Adrenal gland (tissue), 12 donors: ENCODE data around the gene ADAM33. TPM values are rescaled to one million over a fixed set of nuclear protein-coding genes. Genes with fewer than 3 reads are reported as not detected.

Experiments
- DNase-seq, 7 donors: peaks; one replicate each; pipeline ENCODE4 v3.0.0-alpha.2; 2019 to 2020
- H3K27ac ChIP-seq, 5 donors: fragments of 200-600 bp; sonication (generic) in 4 of 5; 1 replicate in 3 of 5; 2 replicates in 2 of 5; pipeline versions ENCODE4 v1.5.1 to v1.8.0; 2016 to 2020; ENCODE audit warnings: mild to moderate bottlenecking in 1 of 5
- H3K27me3 ChIP-seq: fragments of 200-600 bp; 2 replicates; pipeline ENCODE4 v1.8.0; 2021
- H3K36me3 ChIP-seq, 2 donors: fragments of 200-600 bp; replicated peaks in 1 of 2; 1 replicate in 1 of 2; 2 replicates in 1 of 2; pipeline versions ENCODE4 v1.5.1 to v1.8.0; 2018 to 2022
- H3K4me1 ChIP-seq, 2 donors: fragments of 200-600 bp; replicated peaks in 1 of 2; 1 replicate in 1 of 2; 2 replicates in 1 of 2; pipeline versions ENCODE4 v1.5.1 to v1.8.0; 2018 to 2021
- H3K4me3 ChIP-seq, 4 donors: fragments of 200-600 bp; sonication (generic) in 3 of 4; one replicate each; pipeline ENCODE4 v1.5.1; 2016 to 2018
- H3K9me3 ChIP-seq, 3 donors: fragments of 200-600 bp; sonication (generic) in 1 of 3; replicated peaks in 1 of 3; 1 replicate in 2 of 3; 2 replicates in 1 of 3; pipeline versions ENCODE4 v1.5.1 to v1.8.0; 2016 to 2021
- POLR2A ChIP-seq, 2 donors: fragments of 450-650 bp; IDR thresholded peaks; one replicate each; pipeline ENCODE4 v1.6.1; 2017; ENCODE audit warnings: antibody characterized with exemption in 2 of 2, mild to moderate bottlenecking in 2 of 2, moderate library complexity in 1 of 2
- WGBS, 4 donors: extraction: QIAGEN DNeasy Blood & Tissue Kit in 2 of 4; methylation state at CpG; one replicate each; pipeline versions ENCODE4 v1.1.5 to v1.1.7; 2013 to 2017; 5-methylcytosine and 5-hydroxymethylcytosine counted together
- intact Hi-C, 2 donors: fragments of 100-400 bp; cut with DNase I; formaldehyde crosslinking; loops; one replicate each; pipeline versions ENCODE4 v1.14.1 to v1.15.0; 2022 to 2023
- polyA plus RNA-seq, 3 donors: library from polyadenylated mRNA; stranded (reverse); fragments of 200-250 nt in 2 of 3; fragments of 350-450 nt in 1 of 3; fragmentation: Illumina TruSeq in 1 of 3; extraction: RNeasy Lipid Tissue Mini Kit (QIAGEN cat#74804) in 1 of 3; gene quantifications; one replicate each; pipeline ENCODE4 v1.2.3, GENCODE V29; 2013 to 2014
- total RNA-seq, 9 donors: library from RNA; depleted of rRNA in 4 of 9; stranded (reverse); fragments of >200 nt in 4 of 9; fragments of 120-200 nt in 1 of 9; fragmentation: NEBNext Ultra II Directional in 1 of 9; extraction: Animal tissue kit (Norgen Biotek cat#: 25700) in 1 of 9; gene quantifications; one replicate each; pipeline versions ENCODE4 v1.1.0 to v1.2.4, GENCODE V29; 2013 to 2023
- TF ChIP-seq, protein P1 (sequence below), 6 experiments: fragments of 450-650 bp in 4 of 6; fragments of 200-600 bp in 2 of 6; sonication (generic) in 1 of 6; IDR thresholded peaks; 1 replicate in 5 of 6; 2 replicates in 1 of 6; pipeline versions ENCODE4 v1.5.1 to v1.8.0; 2016 to 2021; ENCODE audit warnings: antibody characterized with exemption in 6 of 6, mild to moderate bottlenecking in 2 of 6, moderate library complexity in 1 of 6
- donor health status: healthy with polysubstance abuse.
- donor health status: Bipolar disorder and iron deficiency.
- donor health status: DM: yes; HTN: yes; CAD: no.
- donor health status: DM: no; HTN: no; CAD: no.
- donor health status: DM: no; HTN: no; CAD: no.
- donor health status: DM: yes; HTN: yes; CAD: no.

Gene ADAM33
- total and polyA plus RNA-seq, 12 donors, result 0.42 to 65.0 (median 2.0) TPM

- 86 to 96% (median 90%) methylated on average over 2 of the region's 2 CpGs for WGBS, 4 donors
- H3K9me3 ChIP-seq, result no peaks in the 10 kb centered on the region
- no peak overlapping the region for H3K27ac ChIP-seq
- intact Hi-C loops, result no loop called here
- no peak overlapping the region for H3K4me3 ChIP-seq
- no peak for TF ChIP-seq POLR2A (IDR thresholded peaks at IDR 0.05)
- H3K27me3 ChIP-seq, result no peaks in the 10 kb centered on the region
- peaks cover 0 to 22% of the 10 kb centered on the region in 2 donors for H3K36me3 ChIP-seq
- no peak for DNase-seq
- H3K4me1 ChIP-seq, result no peaks in the 10 kb centered on the region
Measured at GRCh38 chr20:3627476-3627875, 54.3 kb downstream of the ADAM33 start.

- TF ChIP-seq POLR2A (IDR thresholded peaks at IDR 0.05), result no peak
- TF ChIP-seq, protein P1, sequence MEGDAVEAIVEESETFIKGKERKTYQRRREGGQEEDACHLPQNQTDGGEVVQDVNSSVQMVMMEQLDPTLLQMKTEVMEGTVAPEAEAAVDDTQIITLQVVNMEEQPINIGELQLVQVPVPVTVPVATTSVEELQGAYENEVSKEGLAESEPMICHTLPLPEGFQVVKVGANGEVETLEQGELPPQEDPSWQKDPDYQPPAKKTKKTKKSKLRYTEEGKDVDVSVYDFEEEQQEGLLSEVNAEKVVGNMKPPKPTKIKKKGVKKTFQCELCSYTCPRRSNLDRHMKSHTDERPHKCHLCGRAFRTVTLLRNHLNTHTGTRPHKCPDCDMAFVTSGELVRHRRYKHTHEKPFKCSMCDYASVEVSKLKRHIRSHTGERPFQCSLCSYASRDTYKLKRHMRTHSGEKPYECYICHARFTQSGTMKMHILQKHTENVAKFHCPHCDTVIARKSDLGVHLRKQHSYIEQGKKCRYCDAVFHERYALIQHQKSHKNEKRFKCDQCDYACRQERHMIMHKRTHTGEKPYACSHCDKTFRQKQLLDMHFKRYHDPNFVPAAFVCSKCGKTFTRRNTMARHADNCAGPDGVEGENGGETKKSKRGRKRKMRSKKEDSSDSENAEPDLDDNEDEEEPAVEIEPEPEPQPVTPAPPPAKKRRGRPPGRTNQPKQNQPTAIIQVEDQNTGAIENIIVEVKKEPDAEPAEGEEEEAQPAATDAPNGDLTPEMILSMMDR (IDR thresholded peaks at IDR 0.05), result no peak
- H3K27ac ChIP-seq, result no peak overlapping the region
- DNase-seq, result no peak
- peaks cover 0 to 24% of the 10 kb centered on the region in 2 donors for H3K36me3 ChIP-seq
- H3K27me3 ChIP-seq, result no peaks in the 10 kb centered on the region
- H3K4me1 ChIP-seq, result no peaks in the 10 kb centered on the region
- H3K9me3 ChIP-seq, result no peaks in the 10 kb centered on the region
- no peak overlapping the region for H3K4me3 ChIP-seq
- WGBS, 4 donors, result 92 to 97% (median 92%) methylated on average over 4 of the region's 4 CpGs
- intact Hi-C loops, result no loop called here
Measured at GRCh38 chr20:3622406-3622805, 59.4 kb downstream of the ADAM33 start.

DNA sequence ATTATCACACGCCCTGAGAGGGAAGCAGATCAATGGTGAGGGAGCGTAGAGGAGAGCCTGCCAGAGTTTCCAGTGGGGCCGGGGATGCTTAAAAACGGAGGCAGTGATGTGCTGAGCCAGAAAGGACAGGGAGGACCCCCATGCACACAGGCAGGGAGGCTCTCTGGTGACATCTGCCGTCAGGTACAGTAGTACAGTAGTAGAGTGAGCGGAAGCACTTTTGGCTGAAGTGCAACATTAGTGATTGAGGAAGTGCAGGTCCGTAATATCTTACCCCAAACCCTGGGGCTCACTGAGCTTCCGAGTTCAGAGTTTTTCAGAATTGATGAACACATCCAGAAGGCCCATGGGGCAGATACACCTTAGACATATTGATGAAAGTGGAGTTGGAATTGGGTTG is 60.7 kb downstream of the ADAM33 start:
- Histone ChIP-seq H3K4me3 (no peak overlapping the region), H3K4me1 (no peaks in the 10 kb centered on the region), H3K27me3 (no peaks in the 10 kb centered on the region), H3K9me3 (no peaks in the 10 kb centered on the region), H3K27ac (no peak overlapping the region), H3K36me3 (peaks cover 0 to 18% of the 10 kb centered on the region in 2 donors)
- intact Hi-C loops, result no loop called here
- DNase-seq, result no peak
- TF ChIP-seq, protein P1 (IDR thresholded peaks at IDR 0.05), result no peak
- TF ChIP-seq POLR2A (IDR thresholded peaks at IDR 0.05), result no peak
- 89 to 96% (median 95%) methylated on average over 8 of the region's 8 CpGs for WGBS, 4 donors

Other genes with a start within 250 kb of the ADAM33 start
- gene ATRN, start 211.0 kb downstream of the ADAM33 start, total RNA-seq, result 10 to 100 TPM; 42.5 to 74.8 (median 51.7) TPM
- gene ATRN, start 211.0 kb downstream of the ADAM33 start, polyA plus RNA-seq, result 10 to 100 TPM in 1 of 3 donors, 1 to 10 TPM in 2; 6.2 to 81.1 (median 6.4) TPM
- not detected for gene GFRA4, start 18.6 kb downstream of the ADAM33 start, total RNA-seq
- not detected for gene GFRA4, start 18.6 kb downstream of the ADAM33 start, polyA plus RNA-seq
- gene SIGLEC1, start 30.6 kb upstream of the ADAM33 start, total RNA-seq, result 10 to 100 TPM in 8 of 9 donors, under 1 TPM in 1; 0.33 to 47.2 (median 31.6) TPM
- gene SIGLEC1, start 30.6 kb upstream of the ADAM33 start, polyA plus RNA-seq, result 10 to 100 TPM in 2 of 3 donors, 1 to 10 TPM in 1; 4.8 to 46.4 (median 25.7) TPM
- 1 to 10 TPM; 2.8 to 9.3 (median 5.4) TPM for gene HSPA12B, start 50.7 kb upstream of the ADAM33 start, total RNA-seq
- gene HSPA12B, start 50.7 kb upstream of the ADAM33 start, polyA plus RNA-seq, result 10 to 100 TPM in 1 of 3 donors, 1 to 10 TPM in 2; 1.5 to 10.9 (median 9.1) TPM
- gene ADISSP, start 85.7 kb upstream of the ADAM33 start, total RNA-seq, result 10 to 100 TPM; 17.6 to 31.5 (median 24.6) TPM
- 10 to 100 TPM in 2 of 3 donors, 1 to 10 TPM in 1; 4.4 to 42.1 (median 24.4) TPM for gene ADISSP, start 85.7 kb upstream of the ADAM33 start, polyA plus RNA-seq
- 1 to 10 TPM in 1 of 9 donors, under 1 TPM in 7, not detected in 1; 0.14 to 1.4 (median 0.32) TPM for gene SPEF1, start 99.4 kb upstream of the ADAM33 start, total RNA-seq
- gene SPEF1, start 99.4 kb upstream of the ADAM33 start, polyA plus RNA-seq, result under 1 TPM in 2 of 3 donors, not detected in 1; 0.40 to 0.81 TPM
- gene CENPB, start 104.7 kb upstream of the ADAM33 start, total RNA-seq, result 100 to 1,000 TPM in 4 of 9 donors, 10 to 100 TPM in 5; 41.3 to 112 (median 98.7) TPM
- 10 to 100 TPM; 25.8 to 54.8 (median 41.8) TPM for gene CENPB, start 104.7 kb upstream of the ADAM33 start, polyA plus RNA-seq
- 10 to 100 TPM in 7 of 9 donors, 1 to 10 TPM in 2; 7.1 to 24.4 (median 14.3) TPM for gene CDC25B, start 114.3 kb upstream of the ADAM33 start, total RNA-seq
- gene CDC25B, start 114.3 kb upstream of the ADAM33 start, polyA plus RNA-seq, result 10 to 100 TPM in 2 of 3 donors, 1 to 10 TPM in 1; 5.5 to 61.7 (median 35.8) TPM
- gene AP5S1, start 138.5 kb upstream of the ADAM33 start, total RNA-seq, result 10 to 100 TPM; 21.2 to 50.3 (median 25.9) TPM
- gene AP5S1, start 138.5 kb upstream of the ADAM33 start, polyA plus RNA-seq, result 10 to 100 TPM in 2 of 3 donors, 1 to 10 TPM in 1; 9.6 to 10.5 (median 10.2) TPM
- gene MAVS, start 164.8 kb upstream of the ADAM33 start, total RNA-seq, result 10 to 100 TPM; 16.1 to 46.7 (median 38.1) TPM
- gene MAVS, start 164.8 kb upstream of the ADAM33 start, polyA plus RNA-seq, result 10 to 100 TPM in 2 of 3 donors, 1 to 10 TPM in 1; 10.0 to 28.4 (median 20.6) TPM
- gene PANK2, start 207.4 kb upstream of the ADAM33 start, total RNA-seq, result 10 to 100 TPM; 32.5 to 70.1 (median 47.4) TPM
- 10 to 100 TPM; 34.3 to 58.0 (median 44.7) TPM for gene PANK2, start 207.4 kb upstream of the ADAM33 start, polyA plus RNA-seq